ENCODE data around the gene PFDN5.

PFDN5 gene

DNA sequence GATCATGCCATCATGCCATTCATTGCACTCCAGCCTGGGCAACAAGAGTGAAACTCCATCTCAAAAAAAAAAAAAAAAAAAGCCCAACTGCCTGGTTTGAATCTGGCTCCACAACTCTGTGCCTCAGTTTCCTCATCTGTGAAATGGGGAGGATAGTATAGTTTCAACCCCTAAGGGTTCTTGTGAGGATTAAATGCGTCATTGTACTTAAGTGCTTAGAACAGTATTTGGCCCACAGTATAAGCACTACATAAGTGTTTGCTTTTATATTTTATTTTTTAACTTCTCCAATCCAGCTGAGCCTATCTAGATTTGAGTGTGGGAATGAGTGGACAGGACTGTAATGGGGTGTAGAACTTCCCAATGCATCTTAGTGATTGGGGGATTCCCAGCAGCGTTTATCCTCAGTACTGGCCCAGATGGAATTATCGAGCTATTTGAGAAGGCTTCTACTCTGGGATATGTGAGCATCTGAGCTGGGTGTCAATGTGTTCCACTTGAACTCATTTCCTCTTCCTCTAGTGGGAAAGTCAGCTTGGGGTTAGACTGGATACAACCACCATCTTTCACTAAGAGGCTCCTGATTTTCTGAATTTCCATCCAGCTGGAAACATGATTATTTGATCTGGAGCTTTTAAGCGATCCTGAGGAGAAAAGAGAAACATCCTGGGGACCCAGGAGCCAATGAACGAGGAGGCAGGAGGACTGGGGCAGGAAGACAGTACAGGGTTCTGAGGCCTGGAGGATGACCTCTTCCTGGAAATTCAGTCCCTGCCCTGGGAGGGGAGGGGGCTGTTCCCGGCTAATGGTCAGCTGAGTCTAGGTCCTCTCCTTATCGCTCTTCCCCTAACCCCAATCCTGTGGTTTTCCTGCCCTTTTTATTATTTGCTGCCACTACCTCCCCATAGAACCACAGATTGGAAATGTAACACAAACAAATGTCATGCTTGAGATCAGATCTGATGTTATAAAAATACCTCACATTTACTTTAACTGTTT, 36.5 kb upstream of the PFDN5 start:
- Histone ChIP-seq H3K27ac (peak overlapping the region in 9 of 11 experiments; percentile 25 to 51 (median 40); a peak in 14 of 22 replicates), H3K36me3 (peaks cover 5 to 17% (median 14%) of the 10 kb centered on the region in 11 experiments), H3K4me2 (peak overlapping the region; percentile 62 to 85 (median 73)), H3K9me3 (replicated peaks in 1 of 11) (no peaks in the 10 kb centered on the region), H3K27me3 (no peaks in the 10 kb centered on the region), H4K20me1 (peaks cover 0 to 13% (median 0%) of the 10 kb centered on the region in 11 experiments; a peak in 6 of 22 replicates), H3K4me3 (no peak overlapping the region), H3K4me1 (peaks cover 46 to 57% (median 49%) of the 10 kb centered on the region in 10 experiments), H3K9ac (peak overlapping the region in 9 of 11 experiments; percentile 5 to 52 (median 44); a peak in 6 of 22 replicates)
- no peak for TF ChIP-seq Cebpa-rat (IDR thresholded peaks at IDR 0.05)

DNA sequence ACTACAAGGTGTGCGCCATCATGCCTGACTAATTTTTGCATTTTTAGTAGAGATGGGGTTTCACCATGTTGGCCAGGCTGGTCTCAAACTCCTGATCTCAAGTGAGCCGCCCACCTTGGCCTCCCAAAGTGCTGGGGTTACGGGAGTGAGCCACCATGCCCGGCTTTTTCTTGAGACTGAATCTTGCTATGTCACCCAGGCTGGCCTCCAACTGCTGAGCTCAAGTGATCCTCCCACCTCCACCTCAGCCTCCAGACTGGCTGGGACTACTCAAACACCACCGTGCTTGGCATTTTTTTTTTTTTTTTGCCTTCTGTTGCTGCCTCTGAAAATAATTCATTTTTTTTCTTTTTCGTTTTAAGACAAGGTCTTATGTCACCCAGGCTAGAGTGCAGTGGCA, 35.5 kb upstream of the PFDN5 start:
- no peak for TF ChIP-seq Cebpa-rat (IDR thresholded peaks at IDR 0.05)
- H3K27me3 ChIP-seq, result no peaks in the 10 kb centered on the region
- no peak overlapping the region for H3K9ac ChIP-seq
- no peaks in the 10 kb centered on the region for H3K9me3 ChIP-seq (replicated peaks in 1 of 11)
- peaks cover 35 to 48% (median 39%) of the 10 kb centered on the region in 10 experiments for H3K4me1 ChIP-seq
- H3K4me3 ChIP-seq, result no peak overlapping the region
- no peak overlapping the region for H3K27ac ChIP-seq
- H3K36me3 ChIP-seq, result peaks cover 0 to 7% (median 4%) of the 10 kb centered on the region in 11 experiments; a peak in 11 of 22 replicates
- H4K20me1 ChIP-seq, result peaks cover 0 to 9% (median 0%) of the 10 kb centered on the region in 11 experiments; a peak in 5 of 22 replicates
- H3K4me2 ChIP-seq, result peak overlapping the region; percentile 3 to 85 (median 71); a peak in 19 of 22 replicates

DNA sequence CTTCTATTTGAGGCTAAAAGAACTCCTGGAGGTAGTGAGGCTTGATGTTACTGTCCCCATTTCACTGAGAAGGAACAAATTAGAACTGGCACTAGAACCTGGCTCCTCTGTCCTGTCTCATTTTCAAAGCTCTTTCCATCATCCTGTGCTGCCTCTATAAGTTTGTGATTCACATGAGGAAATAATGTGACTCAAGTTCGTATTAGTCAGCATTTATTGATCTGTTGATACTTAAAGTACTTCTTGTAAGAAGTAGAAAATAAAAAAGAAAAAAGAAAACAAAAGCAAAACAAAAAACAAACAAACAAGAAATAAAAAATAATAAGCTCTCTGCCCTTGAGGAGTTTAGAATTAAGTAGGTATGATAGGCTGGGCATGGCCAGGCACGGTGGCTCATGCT, 29.6 kb upstream of the PFDN5 start:
- Histone ChIP-seq H4K20me1 (peaks cover 0 to 19% (median 9%) of the 10 kb centered on the region in 11 experiments; a peak in 7 of 22 replicates), H3K4me1 (peaks cover 31 to 47% (median 37%) of the 10 kb centered on the region in 10 experiments), H3K9me3 (replicated peaks in 1 of 11) (no peaks in the 10 kb centered on the region), H3K9ac (no peak overlapping the region), H3K4me3 (no peak overlapping the region), H3K27me3 (no peaks in the 10 kb centered on the region), H3K36me3 (peaks cover 0 to 20% (median 18%) of the 10 kb centered on the region in 11 experiments; a peak in 15 of 22 replicates), H3K27ac (no peak overlapping the region), H3K4me2 (no peak overlapping the region)
- no peak for TF ChIP-seq Cebpa-rat (IDR thresholded peaks at IDR 0.05)

DNA sequence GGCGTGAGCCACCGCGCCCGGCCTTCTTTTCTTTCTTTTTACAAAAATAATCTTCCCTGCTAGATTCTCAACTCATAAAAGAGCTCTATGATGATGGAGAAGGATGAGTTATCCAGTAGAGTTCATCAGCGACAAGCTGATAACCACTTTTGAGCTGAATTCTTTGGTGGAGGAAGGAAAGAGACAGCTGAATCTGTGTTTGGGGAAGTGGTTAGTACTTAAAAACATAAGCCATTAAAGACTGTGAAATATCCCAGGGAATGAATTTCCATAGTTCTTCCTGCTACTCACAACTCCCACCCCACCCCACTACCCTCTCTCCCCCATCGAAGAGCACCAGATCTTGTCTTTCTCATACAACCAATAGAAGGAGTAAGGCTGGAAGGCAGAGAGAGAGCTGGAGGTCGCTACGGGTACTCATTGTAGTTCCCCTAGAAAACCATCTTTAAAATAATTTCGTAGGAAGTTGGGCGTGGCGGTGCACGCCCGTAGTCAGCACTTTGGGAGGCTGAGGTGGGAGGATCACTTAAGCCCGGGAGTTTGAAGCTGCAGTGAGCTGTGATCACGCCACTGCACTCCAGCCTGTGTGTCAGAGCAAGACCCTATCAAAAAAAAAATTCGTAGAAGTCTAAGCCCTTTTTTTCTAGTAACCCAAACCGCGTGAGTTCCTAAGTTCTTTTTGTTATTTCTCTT, 27.9 kb upstream of the PFDN5 start:
- Histone ChIP-seq H3K4me1 (peaks cover 31 to 61% (median 44%) of the 10 kb centered on the region in 10 experiments), H3K27ac (peak overlapping the region; percentile 43 to 89 (median 84); a peak in 19 of 22 replicates), H3K9me3 (replicated peaks in 1 of 11) (no peaks in the 10 kb centered on the region), H3K4me2 (peak overlapping the region; percentile 76 to 97 (median 91)), H3K4me3 (peak overlapping the region; percentile 56 to 87 (median 76)), H3K36me3 (peaks cover 0 to 35% (median 29%) of the 10 kb centered on the region in 11 experiments; a peak in 15 of 22 replicates), H3K9ac (peak overlapping the region; percentile 74 to 89 (median 86)), H3K27me3 (no peaks in the 10 kb centered on the region), H4K20me1 (peaks cover 0 to 23% (median 11%) of the 10 kb centered on the region in 11 experiments; a peak in 7 of 22 replicates)
- no peak for TF ChIP-seq Cebpa-rat (IDR thresholded peaks at IDR 0.05)

DNA sequence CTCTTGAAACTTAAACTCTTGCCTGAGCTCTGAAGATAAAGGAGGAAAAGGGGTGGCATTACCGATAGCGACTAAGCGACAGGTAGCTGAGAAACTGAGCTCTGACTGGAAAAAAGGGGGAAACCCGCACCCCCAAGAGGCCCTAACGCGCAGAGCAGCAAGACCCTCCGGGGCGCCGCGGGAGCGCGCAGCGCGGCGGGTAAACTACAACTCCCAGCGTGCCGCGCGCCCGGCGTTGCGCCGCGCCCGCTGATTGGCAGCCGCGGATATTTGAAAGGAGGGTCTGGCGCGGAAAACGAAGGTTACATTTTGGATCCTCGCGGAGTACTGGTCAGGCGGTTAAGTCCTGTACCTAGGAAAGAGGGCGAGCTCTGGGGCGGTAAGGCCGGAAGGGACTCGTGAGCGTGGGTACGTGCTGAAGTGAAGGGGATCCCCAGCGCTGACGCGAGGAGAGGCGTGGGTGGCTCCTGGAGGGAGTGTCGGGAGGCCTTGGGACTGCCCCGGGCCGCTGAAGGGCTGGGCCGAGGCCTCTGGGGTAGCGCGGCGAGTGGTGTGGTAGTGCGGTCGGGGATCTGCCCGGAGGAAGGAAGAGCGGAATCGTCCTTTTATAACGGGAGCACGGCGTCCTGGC, 27.2 kb upstream of the PFDN5 start, which contains the start of gene ESPL1:
TSS of gene ESPL1 (plus strand) at position 301 of the 631 bp plus-strand sequence. CDS start 468 bp downstream, outside the sequence.
- TF ChIP-seq Cebpa-rat (IDR thresholded peaks at IDR 0.05), result no peak
- no peaks in the 10 kb centered on the region for H3K9me3 ChIP-seq (replicated peaks in 1 of 11)
- peaks cover 31 to 64% (median 47%) of the 10 kb centered on the region in 10 experiments for H3K4me1 ChIP-seq
- H3K9ac ChIP-seq, result peak within 1 kb of the TSS; percentile 74 to 89 (median 86)
- peak within 1 kb of the TSS; percentile 56 to 87 (median 76) for H3K4me3 ChIP-seq
- peak within 1 kb of the TSS; percentile 76 to 97 (median 91) for H3K4me2 ChIP-seq
- peaks cover 0 to 26% (median 13%) of the 10 kb centered on the region in 11 experiments; a peak in 7 of 22 replicates for H4K20me1 ChIP-seq
- H3K27ac ChIP-seq, result peak within 1 kb of the TSS; percentile 43 to 89 (median 84); a peak in 21 of 22 replicates
- H3K36me3 ChIP-seq, result peaks cover 0 to 42% (median 34%) of the 10 kb centered on the region in 11 experiments; a peak in 15 of 22 replicates
- no peaks in the 10 kb centered on the region for H3K27me3 ChIP-seq

DNA sequence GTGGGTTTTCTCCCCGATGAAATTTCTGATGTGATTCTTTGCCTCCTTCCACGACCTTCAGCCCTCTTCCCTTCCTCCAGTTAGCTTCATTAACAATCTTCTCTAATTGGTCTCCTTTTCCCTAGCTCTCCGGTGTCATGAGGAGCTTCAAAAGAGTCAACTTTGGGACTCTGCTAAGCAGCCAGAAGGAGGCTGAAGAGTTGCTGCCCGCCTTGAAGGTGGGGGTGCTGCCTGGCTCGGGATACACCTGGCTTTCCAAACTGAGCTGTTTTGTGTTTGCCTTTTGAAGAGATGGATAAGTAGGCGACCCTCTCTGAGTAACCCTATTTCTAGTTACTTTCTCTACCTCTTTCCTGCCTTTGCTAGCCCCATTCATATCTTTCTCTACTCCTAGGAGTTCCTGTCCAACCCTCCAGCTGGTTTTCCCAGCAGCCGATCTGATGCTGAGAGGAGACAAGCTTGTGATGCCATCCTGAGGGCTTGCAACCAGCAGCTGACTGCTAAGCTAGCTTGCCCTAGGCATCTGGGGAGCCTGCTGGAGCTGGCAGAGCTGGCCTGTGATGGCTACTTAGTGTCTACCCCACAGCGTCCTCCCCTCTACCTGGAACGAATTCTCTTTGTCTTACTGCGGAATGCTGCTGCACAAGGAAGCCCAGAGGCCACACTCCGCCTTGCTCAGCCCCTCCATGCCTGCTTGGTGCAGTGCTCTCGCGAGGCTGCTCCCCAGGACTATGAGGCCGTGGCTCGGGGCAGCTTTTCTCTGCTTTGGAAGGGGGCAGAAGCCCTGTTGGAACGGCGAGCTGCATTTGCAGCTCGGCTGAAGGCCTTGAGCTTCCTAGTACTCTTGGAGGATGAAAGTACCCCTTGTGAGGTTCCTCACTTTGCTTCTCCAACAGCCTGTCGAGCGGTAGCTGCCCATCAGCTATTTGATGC, 26.4 kb upstream of the PFDN5 start:
- Histone ChIP-seq H3K36me3 (peaks cover 0 to 50% (median 39%) of the 10 kb centered on the region in 11 experiments; a peak in 16 of 22 replicates), H3K27ac (peak overlapping the region; percentile 43 to 89 (median 84); a peak in 21 of 22 replicates), H4K20me1 (peaks cover 0 to 26% (median 13%) of the 10 kb centered on the region in 11 experiments; a peak in 8 of 22 replicates), H3K4me1 (peaks cover 31 to 64% (median 47%) of the 10 kb centered on the region in 10 experiments), H3K4me2 (peak overlapping the region; percentile 76 to 97 (median 91)), H3K9ac (peak overlapping the region; percentile 74 to 89 (median 86)), H3K4me3 (peak overlapping the region; percentile 56 to 87 (median 76)), H3K9me3 (replicated peaks in 1 of 11) (no peaks in the 10 kb centered on the region), H3K27me3 (no peaks in the 10 kb centered on the region)
- no peak for TF ChIP-seq Cebpa-rat (IDR thresholded peaks at IDR 0.05)

DNA sequence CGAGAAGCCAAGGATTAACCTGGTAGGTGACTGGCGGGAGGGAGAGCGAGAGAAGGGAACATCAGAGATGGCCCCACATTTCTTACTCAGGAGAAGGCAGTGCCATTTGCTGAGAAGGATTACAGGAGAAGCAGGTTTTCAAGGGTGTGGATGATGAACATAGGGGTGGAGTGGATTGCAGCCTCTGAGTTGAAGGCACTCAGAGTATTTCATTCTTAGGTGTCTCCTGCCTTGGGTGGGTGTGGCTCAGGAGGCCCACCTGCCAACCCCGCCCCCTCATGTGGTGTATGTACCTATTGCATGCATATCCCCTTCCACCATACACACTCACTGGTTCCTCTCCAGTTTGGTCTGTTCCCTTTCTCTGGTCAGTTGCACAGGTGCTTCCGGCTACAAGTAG, 20.9 kb upstream of the PFDN5 start:
- no peak overlapping the region for H3K9ac ChIP-seq
- H3K9me3 ChIP-seq (replicated peaks in 1 of 11), result no peaks in the 10 kb centered on the region
- H3K27me3 ChIP-seq, result no peaks in the 10 kb centered on the region
- no peak overlapping the region for H3K4me3 ChIP-seq
- no peak overlapping the region for H3K27ac ChIP-seq
- peaks cover 2 to 98% (median 88%) of the 10 kb centered on the region in 11 experiments; a peak in 21 of 22 replicates for H3K36me3 ChIP-seq
- peaks cover 14 to 33% (median 23%) of the 10 kb centered on the region in 10 experiments for H3K4me1 ChIP-seq
- H3K4me2 ChIP-seq, result no peak overlapping the region
- peaks cover 0 to 57% (median 12%) of the 10 kb centered on the region in 11 experiments; a peak in 8 of 22 replicates for H4K20me1 ChIP-seq
- no peak for TF ChIP-seq Cebpa-rat (IDR thresholded peaks at IDR 0.05)

All from BLaER1 treated with 17β-estradiol and CSF1 and Interleukin-3, amounts not matched to agents 10 nM and 100 nM (cell line).